Measurements from ENCODE around the gene RPLP2.

DNA sequence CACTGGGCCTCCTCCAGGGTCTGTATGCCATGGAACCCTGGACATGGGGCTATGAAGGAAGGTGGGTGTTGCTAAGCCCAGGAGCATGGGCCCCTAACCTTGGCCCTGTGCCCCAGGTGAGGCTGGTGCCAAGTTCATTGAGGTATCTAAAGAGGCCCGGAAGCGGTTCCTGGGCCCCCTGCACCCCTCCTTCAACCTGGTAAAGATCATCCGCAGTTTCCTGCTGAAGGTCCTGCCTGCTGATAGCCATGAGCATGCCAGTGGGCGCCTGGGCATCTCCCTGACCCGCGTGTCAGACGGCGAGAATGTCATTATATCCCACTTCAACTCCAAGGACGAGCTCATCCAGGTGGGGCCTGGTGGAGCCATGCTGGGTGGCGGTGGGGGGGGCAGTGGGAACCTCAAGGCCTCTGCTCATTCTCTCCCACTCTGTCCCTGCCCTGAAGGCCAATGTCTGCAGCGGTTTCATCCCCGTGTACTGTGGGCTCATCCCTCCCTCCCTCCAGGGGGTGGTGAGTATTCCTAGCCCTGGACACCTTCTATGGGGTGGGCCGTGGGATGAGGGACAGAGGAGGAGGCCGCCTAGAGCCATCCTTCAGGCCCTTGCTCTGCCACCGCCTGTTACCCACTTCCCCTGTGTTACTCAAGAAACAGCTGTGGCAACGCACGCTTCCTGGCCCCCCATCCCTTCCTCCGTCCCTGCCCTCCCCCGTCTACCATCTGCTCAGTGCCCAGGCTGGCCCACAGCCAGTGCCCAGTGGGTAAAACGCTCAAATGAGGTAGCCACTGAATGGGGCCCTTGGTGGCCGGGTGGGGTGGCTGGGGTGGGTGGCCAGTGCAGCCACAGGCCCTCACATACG lies 12.0 kb downstream of the RPLP2 start:
- TF ChIP-seq, protein P1, sequence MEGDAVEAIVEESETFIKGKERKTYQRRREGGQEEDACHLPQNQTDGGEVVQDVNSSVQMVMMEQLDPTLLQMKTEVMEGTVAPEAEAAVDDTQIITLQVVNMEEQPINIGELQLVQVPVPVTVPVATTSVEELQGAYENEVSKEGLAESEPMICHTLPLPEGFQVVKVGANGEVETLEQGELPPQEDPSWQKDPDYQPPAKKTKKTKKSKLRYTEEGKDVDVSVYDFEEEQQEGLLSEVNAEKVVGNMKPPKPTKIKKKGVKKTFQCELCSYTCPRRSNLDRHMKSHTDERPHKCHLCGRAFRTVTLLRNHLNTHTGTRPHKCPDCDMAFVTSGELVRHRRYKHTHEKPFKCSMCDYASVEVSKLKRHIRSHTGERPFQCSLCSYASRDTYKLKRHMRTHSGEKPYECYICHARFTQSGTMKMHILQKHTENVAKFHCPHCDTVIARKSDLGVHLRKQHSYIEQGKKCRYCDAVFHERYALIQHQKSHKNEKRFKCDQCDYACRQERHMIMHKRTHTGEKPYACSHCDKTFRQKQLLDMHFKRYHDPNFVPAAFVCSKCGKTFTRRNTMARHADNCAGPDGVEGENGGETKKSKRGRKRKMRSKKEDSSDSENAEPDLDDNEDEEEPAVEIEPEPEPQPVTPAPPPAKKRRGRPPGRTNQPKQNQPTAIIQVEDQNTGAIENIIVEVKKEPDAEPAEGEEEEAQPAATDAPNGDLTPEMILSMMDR (IDR thresholded peaks at IDR 0.05) = no peak
- TF ChIP-seq SIN3A (IDR thresholded peaks at IDR 0.05; ENCODE audit: borderline replicate concordance, low read depth, low read length) (no peak), GABPA (IDR thresholded peaks at IDR 0.05; ENCODE audit: low read depth) (no peak), SMC3 (IDR thresholded peaks at IDR 0.05; ENCODE audit: low read depth, low read length) (no peak)
